ENCODE measurements around the gene XXYLT1. TPM values are rescaled to one million over a fixed set of nuclear protein-coding genes. Genes with fewer than 3 reads are reported as not detected.

The XXYLT1 gene, protein sequence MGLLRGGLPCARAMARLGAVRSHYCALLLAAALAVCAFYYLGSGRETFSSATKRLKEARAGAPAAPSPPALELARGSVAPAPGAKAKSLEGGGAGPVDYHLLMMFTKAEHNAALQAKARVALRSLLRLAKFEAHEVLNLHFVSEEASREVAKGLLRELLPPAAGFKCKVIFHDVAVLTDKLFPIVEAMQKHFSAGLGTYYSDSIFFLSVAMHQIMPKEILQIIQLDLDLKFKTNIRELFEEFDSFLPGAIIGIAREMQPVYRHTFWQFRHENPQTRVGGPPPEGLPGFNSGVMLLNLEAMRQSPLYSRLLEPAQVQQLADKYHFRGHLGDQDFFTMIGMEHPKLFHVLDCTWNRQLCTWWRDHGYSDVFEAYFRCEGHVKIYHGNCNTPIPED
- 21.0 TPM for total RNA-seq
- polyA plus RNA-seq (ENCODE audit: insufficient read depth in 1 of 8, insufficient read length in 8 of 8, low replicate concordance in 1 of 8), result 10 to 100 TPM; 17.2 to 30.7 (median 25.5) TPM
- long read RNA-seq, donor 1, partial matches to known transcripts, result 0 of 3 reads
- long read RNA-seq, donor 1, other reads (novel, unspliced or antisense), result 0 of 3 reads
- long read RNA-seq, donor 2, partial matches to known transcripts, result 0 of 2 reads
- long read RNA-seq, donor 2, other reads (novel, unspliced or antisense), result 0 of 2 reads
- long read RNA-seq, donor 3, transcript XXYLT1-201 (4 exons, 2,727 nt), result major isoform, 7 of 9 reads
- long read RNA-seq, donor 3, partial matches to known transcripts, result 0 of 9 reads
- long read RNA-seq, donor 3, other reads (novel, unspliced or antisense), result 0 of 9 reads
- long read RNA-seq, donor 4, result 0 reads
- long read RNA-seq, donor 5, transcript XXYLT1-201 (4 exons, 2,727 nt), result major isoform, 9 of 10 reads
- long read RNA-seq, donor 5, partial matches to known transcripts, result 0 of 10 reads
- long read RNA-seq, donor 5, other reads (novel, unspliced or antisense), result 0 of 10 reads
- long read RNA-seq, donor 6, transcript XXYLT1-201 (4 exons, 2,727 nt), result major isoform, 9 of 10 reads
- long read RNA-seq, donor 6, partial matches to known transcripts, result 0 of 10 reads
- long read RNA-seq, donor 6, other reads (novel, unspliced or antisense), result 0 of 10 reads
- long read RNA-seq, donor 7, transcript XXYLT1-201 (4 exons, 2,727 nt), result major isoform, 6 of 7 reads
- long read RNA-seq, donor 7, partial matches to known transcripts, result 0 of 7 reads
- long read RNA-seq, donor 7, other reads (novel, unspliced or antisense), result 0 of 7 reads
- long read RNA-seq, donor 8, partial matches to known transcripts, result 0 of 3 reads
- long read RNA-seq, donor 8, other reads (novel, unspliced or antisense), result 0 of 3 reads
- long read RNA-seq, donor 9, partial matches to known transcripts, result 0 of 4 reads
- long read RNA-seq, donor 9, other reads (novel, unspliced or antisense), result 0 of 4 reads
- long read RNA-seq, donor 10, transcript XXYLT1-201 (4 exons, 2,727 nt), result major isoform, 6 of 7 reads
- long read RNA-seq, donor 10, partial matches to known transcripts, result 0 of 7 reads
- long read RNA-seq, donor 10, other reads (novel, unspliced or antisense), result 0 of 7 reads
- long read RNA-seq, donor 11, transcript XXYLT1-201 (4 exons, 2,727 nt), result major isoform, 7 of 7 reads
- long read RNA-seq, donor 11, partial matches to known transcripts, result 0 of 7 reads
- long read RNA-seq, donor 11, other reads (novel, unspliced or antisense), result 0 of 7 reads

DNA sequence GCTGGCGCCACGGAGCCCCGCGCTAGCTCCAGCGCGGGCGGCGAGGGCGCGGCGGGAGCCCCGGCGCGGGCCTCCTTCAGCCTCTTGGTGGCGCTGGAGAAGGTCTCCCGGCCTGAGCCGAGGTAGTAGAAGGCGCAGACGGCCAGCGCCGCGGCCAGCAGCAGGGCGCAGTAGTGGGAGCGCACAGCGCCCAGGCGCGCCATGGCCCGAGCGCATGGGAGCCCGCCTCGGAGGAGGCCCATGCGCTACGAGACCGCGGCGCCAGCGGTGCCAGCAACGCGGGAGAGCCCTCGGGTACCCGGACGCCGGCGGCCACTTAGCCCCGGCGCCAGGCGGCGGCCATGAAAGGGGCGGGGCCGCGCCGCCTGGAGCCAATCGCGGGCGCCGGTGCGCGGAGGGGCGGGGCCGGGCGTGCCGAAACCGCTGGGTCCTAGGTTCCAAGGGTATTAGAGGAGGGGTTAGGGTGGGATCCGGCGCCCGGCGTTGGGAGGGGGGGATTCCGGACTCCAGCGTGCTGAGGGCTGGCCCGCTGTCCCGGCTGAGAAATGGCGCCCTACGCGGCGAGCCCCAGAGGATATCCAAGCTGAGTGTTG, at the start of gene XXYLT1:
Gene XXYLT1 (minus strand): TSS at position 343 of the 593 bp plus-strand sequence. CDS start 101 bp downstream, at position 242.
- no peaks in the 10 kb centered on the region for H3K9me3 ChIP-seq (replicated peaks; ENCODE audit: control insufficient read depth, low read depth, low read length)
- H3K27ac ChIP-seq (ENCODE audit: low read length), result peak within 1 kb of the TSS; percentile 96
- WGBS (ENCODE audit: insufficient coverage), result under 1% methylated on average over 75 of the region's 75 CpGs
- H3K36me3 ChIP-seq (ENCODE audit: control insufficient read depth, insufficient read depth, low read length), result peaks cover 6% of the 10 kb centered on the region
- no peaks in the 10 kb centered on the region for H3K27me3 ChIP-seq (ENCODE audit: control insufficient read depth, insufficient read depth, low read length)
- peaks cover 12% of the 10 kb centered on the region for H3K4me1 ChIP-seq (ENCODE audit: control insufficient read depth, insufficient read depth, low read length)
- DNase-seq, result peak; percentile 96
- peak within 1 kb of the TSS; percentile 82 for H3K4me3 ChIP-seq (ENCODE audit: low read length)

DNA sequence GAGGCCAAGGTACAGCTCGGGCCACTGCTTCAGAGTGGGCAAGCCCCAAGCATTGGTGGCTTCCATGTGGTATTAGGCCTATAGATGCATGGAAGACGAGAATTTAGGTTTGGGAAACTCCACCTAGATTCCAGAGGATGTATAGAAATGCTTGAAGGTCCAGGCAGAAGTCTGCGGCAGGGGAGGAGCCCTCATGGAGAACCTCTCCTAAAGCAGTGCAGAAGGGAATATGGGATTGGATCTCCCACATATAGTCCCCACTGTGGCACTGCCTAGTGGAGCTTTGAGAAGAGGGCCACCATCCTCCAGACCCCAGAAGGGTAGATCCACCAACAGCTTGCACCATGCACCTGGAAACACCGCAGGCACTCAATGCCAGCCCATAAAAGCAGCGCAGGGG, 48.1 kb upstream of the XXYLT1 start:
- Histone ChIP-seq H3K36me3 (ENCODE audit: control insufficient read depth, insufficient read depth, low read length) (peaks cover 19% of the 10 kb centered on the region), H3K9me3 (replicated peaks; ENCODE audit: control insufficient read depth, low read depth, low read length) (peaks cover 7% of the 10 kb centered on the region), H3K4me3 (ENCODE audit: low read length) (no peak overlapping the region), H3K27me3 (ENCODE audit: control insufficient read depth, insufficient read depth, low read length) (no peaks in the 10 kb centered on the region), H3K27ac (ENCODE audit: low read length) (no peak overlapping the region), H3K4me1 (ENCODE audit: control insufficient read depth, insufficient read depth, low read length) (no peaks in the 10 kb centered on the region)
- no peak for DNase-seq
- 97% methylated on average over 4 of the region's 5 CpGs for WGBS (ENCODE audit: insufficient coverage)

DNA sequence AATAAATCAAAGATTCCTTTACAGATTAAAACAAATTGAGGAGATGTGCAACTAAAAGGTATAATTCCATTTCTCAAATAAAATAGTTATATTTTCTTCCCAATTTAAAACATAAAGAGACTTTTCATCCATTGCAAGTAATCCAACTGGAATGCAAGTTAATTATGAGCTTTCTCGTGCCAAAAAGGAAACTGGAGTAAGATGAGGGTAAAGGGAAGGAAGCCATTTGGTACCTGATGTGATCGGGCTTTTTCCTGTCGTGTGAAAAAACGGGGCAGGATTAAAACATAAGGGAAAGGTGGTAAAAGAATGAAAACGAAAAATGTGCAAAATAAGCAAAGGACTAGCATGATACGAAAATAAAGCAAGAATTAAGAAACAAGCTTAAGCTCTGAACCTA, 41.8 kb upstream of the XXYLT1 start:
- Histone ChIP-seq H3K36me3 (ENCODE audit: control insufficient read depth, insufficient read depth, low read length) (peaks cover 3% of the 10 kb centered on the region), H3K4me3 (ENCODE audit: low read length) (no peak overlapping the region), H3K9me3 (replicated peaks; ENCODE audit: control insufficient read depth, low read depth, low read length) (no peaks in the 10 kb centered on the region), H3K27me3 (ENCODE audit: control insufficient read depth, insufficient read depth, low read length) (no peaks in the 10 kb centered on the region), H3K4me1 (ENCODE audit: control insufficient read depth, insufficient read depth, low read length) (no peaks in the 10 kb centered on the region), H3K27ac (ENCODE audit: low read length) (no peak overlapping the region)
- 75% methylated on average over 4 of the region's 6 CpGs for WGBS (ENCODE audit: insufficient coverage)
- DNase-seq, result no peak

DNA sequence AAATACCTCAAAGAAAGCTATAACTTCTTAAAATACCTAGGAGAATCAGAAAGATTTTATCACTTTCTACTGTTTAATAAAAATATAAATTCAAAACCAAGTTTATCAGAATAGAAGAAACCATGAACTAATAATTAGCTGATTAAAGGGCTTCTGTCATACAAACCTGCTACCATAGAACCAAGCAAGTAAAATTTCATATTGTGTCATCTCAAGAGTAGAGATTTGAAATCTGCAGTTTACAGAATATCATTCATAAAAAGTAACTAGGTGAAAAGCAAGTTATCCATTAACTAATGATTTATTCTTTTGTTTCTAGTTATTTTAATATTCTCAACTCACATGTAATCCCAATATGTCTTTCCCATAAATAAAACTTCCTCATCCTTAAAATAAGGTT, 36.8 kb upstream of the XXYLT1 start:
- H3K36me3 ChIP-seq (ENCODE audit: control insufficient read depth, insufficient read depth, low read length), result peaks cover 7% of the 10 kb centered on the region

DNA sequence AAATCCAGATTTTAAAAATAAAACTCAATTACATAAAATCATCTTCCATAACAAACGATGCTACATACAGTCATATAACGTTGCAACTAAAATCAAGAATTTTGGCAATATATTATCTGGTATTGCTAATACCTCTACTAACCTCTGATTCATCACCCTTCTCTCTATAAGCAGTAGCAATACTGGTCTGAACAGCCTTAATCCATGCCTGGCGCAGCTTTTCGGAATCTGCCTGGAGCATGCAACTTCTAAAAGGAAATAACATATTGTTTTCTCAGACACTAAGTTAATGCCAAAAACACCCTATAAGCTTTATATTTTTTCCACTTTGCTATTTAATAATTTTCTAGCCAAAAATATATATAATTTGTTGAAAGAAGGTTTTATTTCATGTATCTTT, 35.4 kb upstream of the XXYLT1 start:
- Histone ChIP-seq H3K27me3 (ENCODE audit: control insufficient read depth, insufficient read depth, low read length) (no peaks in the 10 kb centered on the region), H3K4me1 (ENCODE audit: control insufficient read depth, insufficient read depth, low read length) (no peaks in the 10 kb centered on the region), H3K9me3 (replicated peaks; ENCODE audit: control insufficient read depth, low read depth, low read length) (no peaks in the 10 kb centered on the region), H3K27ac (ENCODE audit: low read length) (no peak overlapping the region), H3K4me3 (ENCODE audit: low read length) (no peak overlapping the region), H3K36me3 (ENCODE audit: control insufficient read depth, insufficient read depth, low read length) (peaks cover 10% of the 10 kb centered on the region)
- DNase-seq, result peak; percentile 67
- WGBS (ENCODE audit: insufficient coverage), result no CpG with 5 or more reads among the region's 4 CpGs

More for the DNA sequence above, 36.8 kb upstream of the XXYLT1 start:
- Histone ChIP-seq H3K27me3 (ENCODE audit: control insufficient read depth, insufficient read depth, low read length) (no peaks in the 10 kb centered on the region), H3K9me3 (replicated peaks; ENCODE audit: control insufficient read depth, low read depth, low read length) (no peaks in the 10 kb centered on the region), H3K4me1 (ENCODE audit: control insufficient read depth, insufficient read depth, low read length) (no peaks in the 10 kb centered on the region), H3K4me3 (ENCODE audit: low read length) (no peak overlapping the region), H3K27ac (ENCODE audit: low read length) (no peak overlapping the region)
- DNase-seq, result no peak

DNA sequence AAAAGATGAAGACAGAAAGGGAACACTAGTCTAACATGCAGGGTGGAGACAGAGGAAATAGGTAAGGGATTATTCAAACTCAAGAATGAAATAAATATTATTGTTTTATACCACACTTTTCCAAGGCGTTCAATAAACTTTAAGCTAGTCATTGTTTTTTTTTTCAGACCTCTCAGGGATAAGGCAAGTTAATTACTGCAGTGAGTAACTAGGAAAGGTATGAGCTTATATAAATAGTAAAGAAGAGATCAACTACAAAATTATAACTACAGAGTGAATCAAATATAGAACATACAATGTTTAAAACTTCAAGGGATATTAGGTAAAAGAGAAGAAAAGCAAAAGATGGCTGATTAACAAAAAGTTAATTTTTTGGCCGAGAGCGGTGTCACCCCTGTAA, 31.5 kb upstream of the XXYLT1 start:
- DNase-seq, result no peak
- 96% methylated on average over 2 of the region's 3 CpGs for WGBS (ENCODE audit: insufficient coverage)
- peaks cover 18% of the 10 kb centered on the region for H3K36me3 ChIP-seq (ENCODE audit: control insufficient read depth, insufficient read depth, low read length)
- no peaks in the 10 kb centered on the region for H3K27me3 ChIP-seq (ENCODE audit: control insufficient read depth, insufficient read depth, low read length)
- H3K4me3 ChIP-seq (ENCODE audit: low read length), result no peak overlapping the region
- no peaks in the 10 kb centered on the region for H3K9me3 ChIP-seq (replicated peaks; ENCODE audit: control insufficient read depth, low read depth, low read length)
- no peaks in the 10 kb centered on the region for H3K4me1 ChIP-seq (ENCODE audit: control insufficient read depth, insufficient read depth, low read length)
- no peak overlapping the region for H3K27ac ChIP-seq (ENCODE audit: low read length)

DNA sequence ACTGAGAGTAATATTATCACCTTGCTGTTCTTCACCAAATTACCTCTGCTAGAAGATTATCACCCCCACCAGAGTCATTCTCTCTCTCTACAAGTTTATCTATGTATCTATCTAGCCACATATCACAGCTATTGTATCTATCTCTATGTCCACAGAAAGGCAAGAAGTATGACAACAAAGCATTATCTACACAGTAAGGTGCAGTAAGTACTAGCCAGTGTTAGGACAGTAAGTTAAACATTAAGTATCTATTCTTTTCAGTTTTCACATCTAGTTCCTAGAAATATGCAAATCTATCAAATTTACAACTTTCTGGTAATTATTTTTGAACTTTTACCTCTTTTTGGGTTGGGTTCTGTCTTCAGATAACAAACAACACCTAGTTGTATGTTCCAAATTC, 26.5 kb upstream of the XXYLT1 start:
- no peaks in the 10 kb centered on the region for H3K9me3 ChIP-seq (replicated peaks; ENCODE audit: control insufficient read depth, low read depth, low read length)
- no peaks in the 10 kb centered on the region for H3K4me1 ChIP-seq (ENCODE audit: control insufficient read depth, insufficient read depth, low read length)
- DNase-seq, result no peak
- H3K27ac ChIP-seq (ENCODE audit: low read length), result no peak overlapping the region
- no peak overlapping the region for H3K4me3 ChIP-seq (ENCODE audit: low read length)
- peaks cover 22% of the 10 kb centered on the region for H3K36me3 ChIP-seq (ENCODE audit: control insufficient read depth, insufficient read depth, low read length)
- no peaks in the 10 kb centered on the region for H3K27me3 ChIP-seq (ENCODE audit: control insufficient read depth, insufficient read depth, low read length)

DNA sequence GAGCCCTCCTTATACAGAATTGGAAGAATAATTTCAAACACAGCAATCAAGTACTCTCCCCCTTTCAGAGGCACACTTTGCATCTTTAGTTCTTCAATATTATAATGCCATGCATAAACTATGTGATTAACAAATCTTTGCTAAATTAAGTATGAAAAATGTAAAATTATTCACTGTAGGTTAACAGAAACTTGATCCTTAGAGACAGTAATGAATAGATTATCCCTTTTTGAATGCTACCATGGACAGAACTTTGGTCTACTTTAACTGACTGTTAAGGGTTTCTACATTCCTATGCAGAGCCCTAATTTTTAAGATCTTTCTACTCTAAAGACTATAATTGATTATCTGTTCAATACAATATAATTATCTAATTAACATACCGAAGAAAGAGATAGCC, 25.7 kb upstream of the XXYLT1 start:
- no CpG with 5 or more reads among the region's 1 CpG for WGBS (ENCODE audit: insufficient coverage)
- no peak overlapping the region for H3K27ac ChIP-seq (ENCODE audit: low read length)
- no peaks in the 10 kb centered on the region for H3K27me3 ChIP-seq (ENCODE audit: control insufficient read depth, insufficient read depth, low read length)
- no peaks in the 10 kb centered on the region for H3K9me3 ChIP-seq (replicated peaks; ENCODE audit: control insufficient read depth, low read depth, low read length)
- peaks cover 19% of the 10 kb centered on the region for H3K36me3 ChIP-seq (ENCODE audit: control insufficient read depth, insufficient read depth, low read length)
- no peaks in the 10 kb centered on the region for H3K4me1 ChIP-seq (ENCODE audit: control insufficient read depth, insufficient read depth, low read length)
- DNase-seq, result no peak
- H3K4me3 ChIP-seq (ENCODE audit: low read length), result no peak overlapping the region

DNA sequence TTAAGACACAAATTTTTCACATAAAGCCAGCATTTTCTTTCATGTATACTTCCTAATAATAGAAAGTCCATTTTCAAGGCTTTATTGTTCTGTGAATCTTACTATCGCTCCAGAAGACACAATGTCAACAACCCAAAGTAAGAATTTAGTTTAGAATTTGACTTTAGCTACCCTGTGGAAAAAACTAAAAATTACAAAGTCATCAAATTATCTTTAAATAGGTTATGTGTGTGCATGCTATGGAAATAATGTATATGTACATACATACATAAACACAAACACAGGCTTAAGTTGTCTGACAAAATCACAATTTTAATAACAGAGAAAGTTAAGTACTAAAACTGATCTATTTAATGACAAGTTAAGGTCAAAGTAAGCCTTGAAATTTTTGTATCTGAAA, 20.2 kb upstream of the XXYLT1 start:
- no peaks in the 10 kb centered on the region for H3K9me3 ChIP-seq (replicated peaks; ENCODE audit: control insufficient read depth, low read depth, low read length)
- H3K4me1 ChIP-seq (ENCODE audit: control insufficient read depth, insufficient read depth, low read length), result no peaks in the 10 kb centered on the region
- H3K27ac ChIP-seq (ENCODE audit: low read length), result no peak overlapping the region
- no CpG with 5 or more reads among the region's 1 CpG for WGBS (ENCODE audit: insufficient coverage)
- no peaks in the 10 kb centered on the region for H3K27me3 ChIP-seq (ENCODE audit: control insufficient read depth, insufficient read depth, low read length)
- H3K36me3 ChIP-seq (ENCODE audit: control insufficient read depth, insufficient read depth, low read length), result peaks cover 30% of the 10 kb centered on the region
- DNase-seq, result no peak
- no peak overlapping the region for H3K4me3 ChIP-seq (ENCODE audit: low read length)

Measured in muscle of leg (tissue), 16 donors.